Retinal pigment epithelial cell (primary cell): ENCODE data around the gene TNNC1.

ENCODE experiments used
- DNase-seq: peaks from one replicate; pipeline ENCODE4 v3.0.0-alpha.2; 2010; ENCODE audit warnings: low read depth
- H3K4me3 ChIP-seq: 2 replicates; pipeline ENCODE4 v1.5.1; 2011; ENCODE audit warnings: mild to moderate bottlenecking, low read length, control low read depth, moderate library complexity
- TF ChIP-seq, protein P1 (sequence below): conservative IDR thresholded peaks from 2 replicates; pipeline ENCODE4 v1.5.1; 2011; ENCODE audit warnings: low read depth, low read length, control low read depth, inconsistent platforms

Gene TNNC1

DNA sequence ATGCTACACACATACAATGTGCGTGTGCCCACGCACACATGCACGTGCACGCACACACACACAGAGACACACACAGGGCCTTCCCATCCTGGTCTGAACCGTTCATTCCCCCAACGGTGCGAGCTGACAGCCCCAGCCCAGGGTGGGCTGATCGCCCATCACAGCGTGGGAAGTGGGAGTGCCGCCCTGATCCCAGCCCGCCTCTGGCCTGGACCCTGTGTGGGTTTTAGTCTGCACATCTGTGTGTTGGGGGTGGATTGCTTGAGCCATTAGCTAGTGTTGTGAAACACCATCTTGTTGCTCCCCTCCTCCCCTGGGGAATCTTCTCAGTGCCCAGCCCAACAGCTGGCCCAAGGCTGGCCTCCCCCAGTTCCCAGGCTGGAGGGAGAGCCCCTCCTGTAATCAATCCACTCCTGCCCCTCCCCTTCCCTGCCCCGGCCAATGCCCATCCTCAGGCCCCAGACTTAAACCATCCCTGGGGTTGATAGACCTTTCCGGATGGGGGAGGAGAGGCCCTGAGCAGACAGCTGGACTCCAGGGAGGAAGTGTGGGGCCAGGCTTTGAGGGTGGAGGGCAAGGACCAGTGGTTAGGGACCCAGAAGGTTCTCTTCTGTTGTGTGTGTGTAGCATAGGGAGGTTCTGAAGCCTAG is 17.2 kb downstream of the TNNC1 start:
- H3K4me3 ChIP-seq = no peak overlapping the region
- TF ChIP-seq, protein P1, sequence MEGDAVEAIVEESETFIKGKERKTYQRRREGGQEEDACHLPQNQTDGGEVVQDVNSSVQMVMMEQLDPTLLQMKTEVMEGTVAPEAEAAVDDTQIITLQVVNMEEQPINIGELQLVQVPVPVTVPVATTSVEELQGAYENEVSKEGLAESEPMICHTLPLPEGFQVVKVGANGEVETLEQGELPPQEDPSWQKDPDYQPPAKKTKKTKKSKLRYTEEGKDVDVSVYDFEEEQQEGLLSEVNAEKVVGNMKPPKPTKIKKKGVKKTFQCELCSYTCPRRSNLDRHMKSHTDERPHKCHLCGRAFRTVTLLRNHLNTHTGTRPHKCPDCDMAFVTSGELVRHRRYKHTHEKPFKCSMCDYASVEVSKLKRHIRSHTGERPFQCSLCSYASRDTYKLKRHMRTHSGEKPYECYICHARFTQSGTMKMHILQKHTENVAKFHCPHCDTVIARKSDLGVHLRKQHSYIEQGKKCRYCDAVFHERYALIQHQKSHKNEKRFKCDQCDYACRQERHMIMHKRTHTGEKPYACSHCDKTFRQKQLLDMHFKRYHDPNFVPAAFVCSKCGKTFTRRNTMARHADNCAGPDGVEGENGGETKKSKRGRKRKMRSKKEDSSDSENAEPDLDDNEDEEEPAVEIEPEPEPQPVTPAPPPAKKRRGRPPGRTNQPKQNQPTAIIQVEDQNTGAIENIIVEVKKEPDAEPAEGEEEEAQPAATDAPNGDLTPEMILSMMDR = no peak
- no peak for DNase-seq

DNA sequence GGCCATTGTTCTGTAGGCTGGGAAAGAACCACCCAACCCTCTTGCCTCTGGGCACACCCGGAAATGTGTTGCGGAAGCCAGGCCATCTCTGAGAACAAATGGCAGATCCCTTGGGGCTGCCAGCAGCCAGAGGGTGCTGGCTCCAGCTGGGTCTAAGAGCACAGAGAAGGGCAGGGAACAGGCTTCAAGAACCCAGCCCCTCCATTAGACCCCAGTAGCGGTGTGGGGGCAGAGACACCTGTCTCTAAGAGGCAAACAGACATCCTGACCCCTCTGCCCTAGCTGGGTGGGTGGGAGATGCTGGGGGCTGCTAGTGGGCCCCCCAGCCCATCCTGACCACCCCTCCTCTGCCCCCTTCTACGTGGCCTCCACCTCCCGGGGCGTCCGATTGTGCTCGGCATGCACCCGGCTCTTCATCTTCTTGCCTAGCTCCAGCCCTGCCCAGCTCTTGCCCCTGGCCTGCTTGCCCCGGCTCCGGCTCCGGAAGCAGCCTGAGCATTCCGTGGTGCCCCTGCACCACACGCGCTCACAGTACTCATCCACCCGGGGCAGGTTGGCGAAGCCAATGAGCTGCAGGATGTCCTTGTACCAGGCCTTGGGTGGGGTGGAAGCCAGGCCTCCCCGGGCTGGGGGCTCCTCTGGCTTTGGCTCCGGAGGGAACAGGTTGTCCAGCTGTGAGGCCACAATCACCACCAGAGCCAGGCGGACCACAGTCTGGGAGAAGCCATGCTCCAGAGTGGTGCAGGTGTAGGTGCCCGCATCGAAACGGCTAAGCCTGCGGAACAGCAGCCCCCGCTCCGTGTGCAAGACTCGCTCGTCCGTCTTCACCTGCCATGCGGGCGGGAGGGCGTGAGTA is 18.4 kb downstream of the TNNC1 start:
- H3K4me3 ChIP-seq = no peak overlapping the region
- TF ChIP-seq, protein P1 = no peak
- DNase-seq = no peak

DNA sequence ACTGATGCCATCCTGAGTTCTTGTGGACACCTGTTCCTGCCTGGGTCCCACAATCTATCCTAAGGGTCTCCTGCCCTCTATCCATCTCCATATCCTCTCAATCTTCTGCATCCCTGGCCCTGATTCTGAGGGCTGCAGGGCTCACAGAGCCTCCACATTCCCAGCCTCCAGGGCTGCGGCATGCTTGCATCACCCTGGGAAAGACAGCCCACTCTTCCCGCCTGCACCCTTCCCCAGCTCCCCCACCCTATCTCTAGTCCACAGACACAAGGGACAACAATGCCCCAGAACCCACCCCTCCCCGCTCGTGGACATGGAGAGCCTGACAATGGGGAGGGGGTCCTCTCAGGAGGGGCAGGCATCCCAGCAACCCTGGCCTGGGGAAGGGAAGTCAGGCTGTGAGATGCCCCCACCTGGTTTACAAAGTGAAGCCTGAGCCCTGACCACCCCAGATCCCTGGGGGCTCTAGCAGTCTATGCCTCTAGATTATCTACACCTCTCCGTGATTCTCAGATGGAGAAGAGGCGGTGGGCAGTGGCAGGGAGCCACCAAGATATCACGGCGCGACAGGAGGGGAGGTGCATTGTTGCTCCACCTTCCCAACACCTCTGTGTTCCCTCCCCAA is 19.2 kb downstream of the TNNC1 start:
- TF ChIP-seq, protein P1 = no peak

DNA sequence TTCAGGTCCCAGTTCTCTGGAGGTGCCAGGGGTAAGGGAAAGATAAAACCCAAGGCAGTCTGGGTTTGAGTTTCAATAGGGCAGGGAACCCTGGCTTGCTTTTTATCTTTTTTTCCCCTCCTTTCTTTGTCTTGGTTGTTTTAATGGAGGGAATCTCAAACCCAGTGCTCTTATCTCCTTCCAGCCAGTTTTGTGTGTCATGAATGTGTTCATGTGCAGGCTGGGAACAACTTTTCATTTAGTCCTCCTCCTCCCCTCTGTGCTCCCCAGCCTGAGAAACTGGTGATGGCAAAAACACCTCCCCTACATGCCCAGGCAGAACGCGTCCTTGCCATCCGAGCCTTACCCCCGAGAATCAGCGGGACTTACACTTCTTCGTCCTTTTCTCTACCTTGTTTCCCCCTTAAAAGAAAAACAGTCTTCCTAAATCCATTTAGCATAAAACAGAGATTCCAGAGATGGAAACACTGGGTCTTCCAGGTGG is 19.8 kb downstream of the TNNC1 start:
- DNase-seq = no peak
- H3K4me3 ChIP-seq = no peak overlapping the region
- TF ChIP-seq, protein P1 = no peak

More for the DNA sequence above, 19.2 kb downstream of the TNNC1 start:
- DNase-seq = no peak
- H3K4me3 ChIP-seq = no peak overlapping the region

DNA sequence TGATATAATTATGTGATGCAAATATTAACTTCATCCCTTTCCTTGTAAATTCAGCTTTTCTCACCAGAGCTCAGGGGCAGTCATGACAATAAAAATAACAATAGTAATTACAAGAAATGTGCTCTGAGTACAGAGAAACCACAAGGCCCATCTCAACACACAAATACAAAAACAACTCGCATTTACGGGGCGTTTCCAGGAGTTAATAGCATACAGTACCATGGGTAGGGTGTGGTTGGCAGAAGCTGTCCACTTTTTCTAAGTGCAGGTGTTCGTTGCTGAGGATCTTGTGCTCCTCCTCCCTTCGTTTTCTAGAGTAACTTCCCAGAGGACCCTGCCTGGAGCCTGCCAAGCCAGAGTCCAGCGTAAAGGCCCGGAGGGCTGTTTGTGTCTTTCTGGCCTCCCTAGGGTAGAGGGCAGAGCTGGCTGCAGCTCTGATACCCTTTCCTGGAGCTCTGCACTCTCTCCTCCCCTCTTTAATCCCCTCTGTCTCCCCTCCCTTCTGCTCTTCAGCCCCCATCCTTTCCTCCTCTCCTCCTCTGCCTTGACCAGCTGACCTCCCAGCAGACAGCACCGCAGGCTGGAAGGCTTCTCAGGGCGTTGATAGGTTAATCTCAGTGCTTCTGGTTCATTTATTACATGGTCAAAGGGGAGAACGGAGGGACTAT is 20.4 kb downstream of the TNNC1 start:
- TF ChIP-seq, protein P1 = no peak
- no peak for DNase-seq
- H3K4me3 ChIP-seq = no peak overlapping the region

DNA sequence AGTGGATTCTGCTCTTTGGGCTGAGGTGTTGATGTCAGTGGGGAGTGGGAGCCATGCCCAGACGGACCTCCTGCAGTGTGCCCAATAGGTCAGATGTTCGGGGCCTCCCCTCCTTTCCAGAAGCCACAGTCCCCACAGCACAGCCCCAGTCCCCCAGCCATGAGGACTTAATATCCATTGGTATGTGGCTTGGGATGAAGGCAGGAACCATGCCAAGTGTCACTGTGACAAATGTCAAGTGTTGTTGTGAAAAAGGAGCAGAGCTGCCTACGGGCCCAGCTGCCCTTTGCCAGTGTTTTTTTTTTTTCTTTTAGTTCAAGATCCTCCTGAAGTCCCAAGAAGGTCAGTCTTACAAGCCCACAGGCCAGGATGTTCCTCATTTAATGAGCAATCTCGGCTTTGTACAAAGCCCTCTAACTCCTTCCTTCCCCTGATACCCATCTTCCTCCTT is 21.1 kb downstream of the TNNC1 start:
- H3K4me3 ChIP-seq = no peak overlapping the region
- TF ChIP-seq, protein P1 = no peak
- no peak for DNase-seq
